CMK (cell line): Measurements from ENCODE around the gene DCHS2.

Source experiments
- DNase-seq: peaks from one replicate; pipeline ENCODE4 v3.0.0-alpha.2; 2010; ENCODE audit warnings: low read depth

Gene DCHS2

GRCh38 chr4:154489558-154490233 lies 1.9 kb downstream of the DCHS2 start:
- no peak for DNase-seq

GRCh38 chr4:154487145-154487544 lies 4.5 kb downstream of the DCHS2 start:
- DNase-seq, result no peak

GRCh38 chr4:154485127-154485773 lies 6.3 kb downstream of the DCHS2 start:
- no peak for DNase-seq

GRCh38 chr4:154478547-154478946 lies 13.1 kb downstream of the DCHS2 start:
- no peak for DNase-seq

GRCh38 chr4:154478128-154478527 lies 13.5 kb downstream of the DCHS2 start:
- DNase-seq, result no peak

- DNase-seq, result no peak
Observed at GRCh38 chr4:154476232-154476631, 15.4 kb downstream of the DCHS2 start.

GRCh38 chr4:154475820-154476219 lies 15.8 kb downstream of the DCHS2 start:
- DNase-seq, result no peak

- DNase-seq, result no peak
Observed at GRCh38 chr4:154473497-154473896, 18.1 kb downstream of the DCHS2 start.

GRCh38 chr4:154472858-154473257 lies 18.7 kb downstream of the DCHS2 start:
- DNase-seq, result no peak

GRCh38 chr4:154471526-154472331 lies 19.9 kb downstream of the DCHS2 start:
- no peak for DNase-seq

- no peak for DNase-seq
Observed at GRCh38 chr4:154471032-154471431, 20.6 kb downstream of the DCHS2 start.

GRCh38 chr4:154467886-154468285 lies 23.7 kb downstream of the DCHS2 start:
- DNase-seq, result no peak

GRCh38 chr4:154466336-154466735 lies 25.3 kb downstream of the DCHS2 start:
- DNase-seq, result no peak

GRCh38 chr4:154465085-154465484 lies 26.5 kb downstream of the DCHS2 start:
- no peak for DNase-seq

GRCh38 chr4:154464654-154465053 lies 26.9 kb downstream of the DCHS2 start:
- no peak for DNase-seq

GRCh38 chr4:154462081-154462810 lies 29.4 kb downstream of the DCHS2 start:
- no peak for DNase-seq

- no peak for DNase-seq
Observed at GRCh38 chr4:154457471-154457870, 34.1 kb downstream of the DCHS2 start.

- no peak for DNase-seq
Observed at GRCh38 chr4:154456889-154457288, 34.7 kb downstream of the DCHS2 start.

GRCh38 chr4:154456240-154456639 lies 35.4 kb downstream of the DCHS2 start:
- DNase-seq, result peak; percentile 61

- no peak for DNase-seq
Observed at GRCh38 chr4:154455111-154455510, 36.5 kb downstream of the DCHS2 start.

- DNase-seq, result no peak
Observed at GRCh38 chr4:154454710-154455109, 36.9 kb downstream of the DCHS2 start.

- no peak for DNase-seq
Observed at GRCh38 chr4:154452798-154453346, 38.7 kb downstream of the DCHS2 start.
